Astrocyte (in vitro differentiated cells and primary cell): ENCODE results near the gene PPP1R36. TPM values are rescaled to one million over a fixed set of nuclear protein-coding genes. Genes with fewer than 3 reads are reported as not detected.

ENCODE experiments used
- DNase-seq: peaks from one replicate; pipeline ENCODE4 v3.0.0-alpha.2; 2010; ENCODE audit warnings: low read depth
- FAIRE-seq: peaks from 2 replicates; lab custom pipeline; 2011; peaks lifted over from hg19 to GRCh38; lab: Jason Lieb, UNC
- H2AFZ ChIP-seq: 2 replicates; pipeline ENCODE4 v1.6.0; 2012; ENCODE audit warnings: low read depth, low read length, inconsistent platforms
- H3K27ac ChIP-seq: 2 replicates; pipeline ENCODE4 v1.5.1; 2011; ENCODE audit warnings: low read depth, low read length, inconsistent platforms
- H3K27me3 ChIP-seq: 2 replicates; pipeline ENCODE4 v1.6.0; 2011; ENCODE audit warnings: low read length, inconsistent platforms; ENCODE audit not compliant: insufficient read depth
- H3K36me3 ChIP-seq: 2 replicates; pipeline ENCODE4 v1.5.1; 2011; ENCODE audit warnings: low read length, inconsistent platforms; ENCODE audit not compliant: insufficient read depth
- H3K4me1 ChIP-seq: 2 replicates; pipeline ENCODE4 v1.5.1; 2011; ENCODE audit warnings: low read length, inconsistent platforms; ENCODE audit not compliant: insufficient read depth
- H3K4me2 ChIP-seq: 2 replicates; pipeline ENCODE4 v1.6.0; 2012; ENCODE audit warnings: low read length, inconsistent platforms
- H3K4me3 ChIP-seq: 2 replicates; pipeline ENCODE4 v1.5.1; 2011; ENCODE audit warnings: low read depth, mild to moderate bottlenecking, low read length, inconsistent platforms; ENCODE audit not compliant: insufficient read depth
- H3K79me2 ChIP-seq: 2 replicates; pipeline ENCODE4 v1.6.0; 2012; ENCODE audit warnings: mild to moderate bottlenecking, low read length, inconsistent platforms; ENCODE audit not compliant: insufficient read depth
- H3K9ac ChIP-seq: 2 replicates; pipeline ENCODE4 v1.6.0; 2012; ENCODE audit warnings: mild to moderate bottlenecking, low read length, inconsistent platforms
- H3K9me3 ChIP-seq: 2 replicates; pipeline ENCODE4 v1.5.1; 2012; ENCODE audit warnings: low read depth, mild to moderate bottlenecking, low read length, inconsistent platforms; ENCODE audit not compliant: insufficient read depth
- H4K20me1 ChIP-seq: 2 replicates; pipeline ENCODE4 v1.6.0; 2012; ENCODE audit warnings: low read length, inconsistent platforms; ENCODE audit not compliant: insufficient read depth
- H3K27ac Mint-ChIP-seq: one replicate; pipeline ENCODE4 v1.8.0; 2021; ENCODE audit warnings: mild to moderate bottlenecking, mixed read lengths; ENCODE audit not compliant: unreplicated experiment
- H3K27me3 Mint-ChIP-seq: one replicate; pipeline ENCODE4 v1.8.0; 2021; ENCODE audit warnings: low read depth, mixed read lengths; ENCODE audit not compliant: unreplicated experiment
- H3K36me3 Mint-ChIP-seq: one replicate; pipeline ENCODE4 v1.8.0; 2021; ENCODE audit warnings: low read depth, mixed read lengths; ENCODE audit not compliant: unreplicated experiment
- H3K4me1 Mint-ChIP-seq: one replicate; pipeline ENCODE4 v1.8.0; 2021; ENCODE audit warnings: low read depth, mixed read lengths; ENCODE audit not compliant: unreplicated experiment
- H3K4me3 Mint-ChIP-seq: one replicate; pipeline ENCODE4 v1.8.0; 2021; ENCODE audit warnings: mild to moderate bottlenecking, moderate library complexity, mixed read lengths; ENCODE audit not compliant: unreplicated experiment
- H3K9me3 Mint-ChIP-seq: one replicate; pipeline ENCODE4 v1.8.0; 2021; ENCODE audit warnings: mild to moderate bottlenecking, mixed read lengths; ENCODE audit not compliant: unreplicated experiment
- CTCF ChIP-seq: IDR thresholded peaks from 2 replicates; pipeline ENCODE4 v1.5.1; 2011; ENCODE audit warnings: low read depth, mild to moderate bottlenecking, inconsistent platforms, low read length, moderate library complexity; ENCODE audit not compliant: insufficient read depth
- EZH2 ChIP-seq: IDR thresholded peaks from 2 replicates; pipeline ENCODE4 v1.6.1; 2012; ENCODE audit warnings: mild to moderate bottlenecking, low read length, inconsistent platforms; ENCODE audit not compliant: insufficient read depth
- total RNA-seq: library from RNA; stranded (reverse); gene quantifications from 2 replicates; pipeline ENCODE4 v1.2.1, GENCODE V29; 2021

Gene PPP1R36
- total RNA-seq, 1 donor from 2014 or later = 0.91 TPM

- no peaks in the 10 kb centered on the region for H3K9me3 ChIP-seq
- peak within 1 kb of the TSS; percentile 97 for H3K4me3 Mint-ChIP-seq
- H3K27me3 Mint-ChIP-seq = no peaks in the 10 kb centered on the region
- H3K27ac Mint-ChIP-seq = peak within 1 kb of the TSS; percentile 94
- H3K4me1 ChIP-seq = peaks cover 44% of the 10 kb centered on the region
- peaks cover 39% of the 10 kb centered on the region for H3K4me1 Mint-ChIP-seq
- H3K9me3 Mint-ChIP-seq = no peaks in the 10 kb centered on the region
- peak within 1 kb of the TSS; percentile 99 for H3K9ac ChIP-seq
- H3K36me3 Mint-ChIP-seq = peaks cover 5% of the 10 kb centered on the region
- peaks cover 87% of the 10 kb centered on the region for H3K79me2 ChIP-seq
- TF ChIP-seq EZH2 (no peak), CTCF (no peak)
- H2AFZ ChIP-seq = peak within 1 kb of the TSS; percentile 49
- no peak for FAIRE-seq
- peak within 1 kb of the TSS; percentile 87 for H3K4me3 ChIP-seq
- H4K20me1 ChIP-seq = peaks cover 43% of the 10 kb centered on the region
- peak within 1 kb of the TSS; percentile 93 for H3K4me2 ChIP-seq
- peak; percentile 83 for DNase-seq
- no peaks in the 10 kb centered on the region for H3K36me3 ChIP-seq
- H3K27ac ChIP-seq = peak within 1 kb of the TSS; percentile 97
- H3K27me3 ChIP-seq = no peaks in the 10 kb centered on the region
These were observed 45.4 kb upstream of the PPP1R36 start, which contains the start of gene ZBTB1 for GRCh38 chr14:64504310-64504896. Gene ZBTB1, plus strand, starts transcription at chr14:64504770. Its CDS starts 16,735 bp downstream, at chr14:64521505.

- Mint-ChIP-seq H3K9me3 (no peaks in the 10 kb centered on the region), H3K27ac (peak overlapping the region; percentile 94), H3K27me3 (no peaks in the 10 kb centered on the region), H3K4me1 (peaks cover 42% of the 10 kb centered on the region), H3K4me3 (peak overlapping the region; percentile 97), H3K36me3 (peaks cover 5% of the 10 kb centered on the region)
- Histone ChIP-seq H3K27ac (peak overlapping the region; percentile 97), H3K4me2 (peak overlapping the region; percentile 93), H4K20me1 (peaks cover 48% of the 10 kb centered on the region), H3K27me3 (no peaks in the 10 kb centered on the region), H3K79me2 (peaks cover 86% of the 10 kb centered on the region), H3K9ac (peak overlapping the region; percentile 99), H2AFZ (peak overlapping the region; percentile 47), H3K36me3 (no peaks in the 10 kb centered on the region), H3K9me3 (no peaks in the 10 kb centered on the region), H3K4me1 (peaks cover 44% of the 10 kb centered on the region), H3K4me3 (peak overlapping the region; percentile 87)
- no peak for TF ChIP-seq EZH2
- TF ChIP-seq CTCF = no peak
- FAIRE-seq (no peak), DNase-seq (peak; percentile 73)
These were observed 44.6 kb upstream of the PPP1R36 start for GRCh38 chr14:64504897-64505794.
